Measurements from ENCODE around the gene GMPR2. TPM values are rescaled to one million over a fixed set of nuclear protein-coding genes. Genes with fewer than 3 reads are reported as not detected.

Gene GMPR2
- total RNA-seq, 1 donor from 2014 or later, result 66.6 TPM

DNA sequence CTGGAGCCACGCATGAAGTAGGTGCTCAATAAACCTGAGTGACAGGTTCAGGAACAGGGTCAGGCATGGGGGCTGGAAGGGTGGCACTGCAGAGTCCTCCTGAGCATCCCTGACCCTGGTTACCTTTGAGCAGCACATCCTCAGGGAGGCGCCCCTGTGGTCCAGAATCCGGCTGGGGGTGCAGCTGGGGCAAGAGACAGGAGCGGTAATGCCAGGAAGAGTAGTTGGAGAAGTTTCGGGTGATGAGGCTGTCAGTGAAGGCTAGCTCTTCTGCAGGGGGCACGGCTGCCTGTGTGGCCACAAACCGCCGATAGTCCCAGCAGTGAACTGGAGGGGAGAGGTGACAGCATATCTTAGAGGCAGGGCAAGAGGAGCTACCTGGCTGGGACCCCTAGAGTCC, 36.6 kb downstream of the GMPR2 start:
- no peak for TF ChIP-seq CTCF (conservative IDR thresholded peaks at IDR 0.05)
- no peak for DNase-seq (ENCODE audit: extremely low spot score, unreplicated experiment)
- Mint-ChIP-seq H3K9me3 (no peaks in the 10 kb centered on the region), H3K27ac (no peak overlapping the region), H3K4me1 (ENCODE audit: unreplicated experiment) (peaks cover 15% of the 10 kb centered on the region), H3K36me3 (peaks cover 4% of the 10 kb centered on the region), H3K27me3 (no peaks in the 10 kb centered on the region), H3K4me3 (peak overlapping the region; percentile 64)

DNA sequence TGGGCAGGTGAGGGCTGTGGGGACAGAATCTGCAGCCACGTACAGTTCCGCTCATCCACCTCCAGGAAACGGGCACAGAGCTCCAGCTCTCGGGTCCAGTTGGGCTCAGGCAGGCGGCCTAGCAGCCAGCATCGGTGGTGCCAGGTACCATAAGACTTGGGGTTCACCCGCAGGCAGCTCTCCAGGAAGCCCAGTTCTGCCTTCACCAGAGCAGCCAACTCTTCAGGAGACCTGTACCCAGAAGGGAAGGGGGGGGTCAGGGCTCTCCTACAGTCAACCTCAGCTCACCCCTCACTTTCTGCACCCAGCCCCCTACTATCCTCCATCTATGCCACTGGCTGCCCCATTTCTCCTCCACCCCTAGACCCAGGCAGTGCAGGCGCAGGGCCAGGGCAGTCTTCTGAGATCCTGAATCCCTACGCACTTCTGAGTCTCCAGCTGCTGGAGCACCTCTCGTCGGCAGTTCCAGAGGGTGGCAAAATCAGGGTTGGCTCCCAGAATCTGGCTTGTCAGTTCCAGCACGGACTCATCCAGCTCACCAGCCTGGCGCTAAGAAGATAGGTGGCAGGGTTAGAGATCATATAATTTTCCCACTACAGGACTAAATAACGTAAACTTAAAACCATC, 37.3 kb downstream of the GMPR2 start:
- no peak for TF ChIP-seq CTCF (conservative IDR thresholded peaks at IDR 0.05)
- H3K4me3 Mint-ChIP-seq, result peak overlapping the region; percentile 94
- peaks cover 12% of the 10 kb centered on the region for H3K4me1 Mint-ChIP-seq (ENCODE audit: unreplicated experiment)
- H3K27ac Mint-ChIP-seq, result no peak overlapping the region
- no peak for DNase-seq (ENCODE audit: extremely low spot score, unreplicated experiment)
- H3K27me3 Mint-ChIP-seq, result no peaks in the 10 kb centered on the region
- no peaks in the 10 kb centered on the region for H3K9me3 Mint-ChIP-seq
- H3K36me3 Mint-ChIP-seq, result peaks cover 4% of the 10 kb centered on the region

DNA sequence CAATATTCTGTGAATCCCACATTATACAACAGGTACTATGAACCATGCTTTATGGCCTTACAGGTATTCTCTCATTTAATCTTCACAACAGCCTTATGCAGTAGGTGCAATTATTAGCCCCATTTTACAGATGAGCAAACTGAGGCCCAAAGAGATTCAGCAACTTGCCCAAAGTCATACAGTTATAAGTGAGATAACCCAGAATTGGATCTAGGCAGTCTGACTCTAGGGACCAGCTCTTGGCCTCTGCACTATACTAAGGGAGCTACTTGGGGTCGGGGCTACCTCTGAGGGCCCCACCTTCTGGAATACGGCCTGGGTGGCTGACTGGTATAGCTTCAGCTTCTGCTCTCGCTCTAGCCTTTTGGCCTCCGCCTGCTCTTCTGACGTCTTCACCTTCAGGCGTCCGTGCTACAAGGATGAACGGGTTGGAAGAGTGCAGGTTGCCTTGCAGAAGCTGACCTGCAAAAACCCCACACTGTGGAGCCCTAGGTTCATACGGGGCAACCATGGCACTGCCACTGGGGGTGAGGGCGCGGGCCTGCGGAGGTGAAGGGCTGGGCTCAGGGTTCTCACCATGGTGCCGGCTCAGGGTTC, 37.9 kb downstream of the GMPR2 start:
- no peaks in the 10 kb centered on the region for H3K27me3 Mint-ChIP-seq
- H3K4me1 Mint-ChIP-seq (ENCODE audit: unreplicated experiment), result peaks cover 12% of the 10 kb centered on the region

DNA sequence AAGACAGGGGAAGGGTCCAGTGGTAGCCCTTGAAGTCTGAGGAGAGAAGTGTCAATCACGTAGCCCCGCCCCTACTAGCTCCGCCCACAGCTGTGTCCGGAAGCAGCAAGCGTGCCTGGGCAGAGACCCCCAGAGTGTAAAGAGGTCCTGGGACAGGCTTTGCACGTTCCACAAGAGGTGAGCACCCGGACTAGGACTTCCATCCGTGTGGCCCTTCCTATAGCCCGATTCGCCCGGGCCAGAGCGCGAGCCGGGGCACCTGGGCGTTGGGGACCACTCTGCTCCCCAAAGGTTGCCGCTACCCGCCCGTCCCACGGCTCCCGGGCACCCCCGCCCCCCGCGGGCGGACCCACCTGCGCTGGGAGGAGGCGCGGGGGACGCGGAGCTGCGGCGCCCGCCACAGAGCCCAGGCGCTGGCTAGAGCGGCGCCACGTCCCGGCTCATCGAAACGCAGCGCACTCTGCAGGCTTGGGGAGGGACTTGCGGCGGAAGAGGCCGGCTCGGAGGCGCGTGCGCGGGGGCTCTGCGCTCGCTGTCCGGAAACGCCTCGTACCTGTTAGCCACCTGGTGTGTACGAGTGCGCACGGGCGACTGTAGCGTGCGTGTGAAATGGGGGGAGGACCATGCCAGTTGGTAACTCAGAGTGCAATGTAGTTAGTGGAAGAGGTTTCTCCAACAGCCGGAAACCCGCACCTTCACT, 38.6 kb downstream of the GMPR2 start, which contains the start of gene RABGGTA:
RABGGTA (minus strand) TSS at position 464 of the 700 bp plus-strand sequence. CDS start 482 bp downstream, outside the sequence.
- Mint-ChIP-seq H3K27me3 (no peaks in the 10 kb centered on the region), H3K4me3 (peak within 1 kb of the TSS; percentile 94)

More for the DNA sequence above, 37.9 kb downstream of the GMPR2 start:
- Mint-ChIP-seq H3K36me3 (peaks cover 4% of the 10 kb centered on the region), H3K27ac (peak overlapping the region; percentile 79), H3K4me3 (peak overlapping the region; percentile 94), H3K9me3 (no peaks in the 10 kb centered on the region)
- no peak for TF ChIP-seq CTCF (conservative IDR thresholded peaks at IDR 0.05)
- DNase-seq (ENCODE audit: extremely low spot score, unreplicated experiment), result no peak

GRCh38 chr14:24271834-24272263, 39.1 kb downstream of the GMPR2 start:
- H3K27me3 Mint-ChIP-seq, result no peaks in the 10 kb centered on the region
- H3K36me3 Mint-ChIP-seq, result peaks cover 5% of the 10 kb centered on the region
- no peaks in the 10 kb centered on the region for H3K9me3 Mint-ChIP-seq
- TF ChIP-seq CTCF (conservative IDR thresholded peaks at IDR 0.05), result no peak
- peak overlapping the region; percentile 79 for H3K27ac Mint-ChIP-seq
- H3K4me1 Mint-ChIP-seq (ENCODE audit: unreplicated experiment), result peaks cover 12% of the 10 kb centered on the region
- peak overlapping the region; percentile 94 for H3K4me3 Mint-ChIP-seq
- DNase-seq (ENCODE audit: extremely low spot score, unreplicated experiment), result no peak

More for the DNA sequence above, 38.6 kb downstream of the GMPR2 start, which contains the start of gene RABGGTA:
- H3K36me3 Mint-ChIP-seq, result peaks cover 4% of the 10 kb centered on the region
- TF ChIP-seq CTCF (conservative IDR thresholded peaks at IDR 0.05), result peak; percentile 78
- H3K4me1 Mint-ChIP-seq (ENCODE audit: unreplicated experiment), result peaks cover 12% of the 10 kb centered on the region
- peak; percentile 90 for DNase-seq (ENCODE audit: extremely low spot score, unreplicated experiment)
- H3K27ac Mint-ChIP-seq, result peak within 1 kb of the TSS; percentile 79
- H3K9me3 Mint-ChIP-seq, result no peaks in the 10 kb centered on the region

Measured in type B pancreatic cell (in vitro differentiated cells).